Measurements from ENCODE around the gene TMC3. TPM values are rescaled to one million over a fixed set of nuclear protein-coding genes. Genes with fewer than 3 reads are reported as not detected.

The TMC3 gene
- total and polyA plus RNA-seq, 2 of the 13 experiments (the other 11 are each of a cell fraction or from before 2014, with no cell fraction given) = not detected

GRCh38 chr15:81323944-81324881 lies 49.8 kb downstream of the TMC3 start, which contains the start of gene STARD5 (continued):
- TF ChIP-seq ADNP (CRISPR knock-in tag; IDR thresholded peaks at IDR 0.05) (no peak), HNF4A (CRISPR knock-in tag; IDR thresholded peaks at IDR 0.05) (peak; percentile 58; the same call in 1 of the 2 replicates), ZNF740 (CRISPR knock-in tag; IDR thresholded peaks at IDR 0.05) (no peak), ZNF772 (CRISPR knock-in tag; IDR thresholded peaks at IDR 0.05) (no peak), MTA3 (CRISPR knock-in tag; IDR thresholded peaks at IDR 0.05) (no peak), POLR2G (IDR thresholded peaks at IDR 0.05; ENCODE audit: low read depth, low read length) (peak; percentile 82), ZNF878 (CRISPR knock-in tag; IDR thresholded peaks at IDR 0.05) (no peak), KAT8 (CRISPR knock-in tag; IDR thresholded peaks at IDR 0.05) (no peak), ZNF292 (CRISPR knock-in tag; IDR thresholded peaks at IDR 0.05; ENCODE audit: borderline replicate concordance, low read depth) (no peak), ARID2 (CRISPR knock-in tag; IDR thresholded peaks at IDR 0.05; ENCODE audit: borderline replicate concordance) (peak; percentile 36; the same call in 1 of the 2 replicates), ZFP37 (CRISPR knock-in tag; IDR thresholded peaks at IDR 0.05; ENCODE audit: borderline replicate concordance) (no peak), THYN1 (CRISPR knock-in tag; IDR thresholded peaks at IDR 0.05; ENCODE audit: borderline replicate concordance, low read depth) (no peak)
- TF ChIP-seq, protein P1, sequence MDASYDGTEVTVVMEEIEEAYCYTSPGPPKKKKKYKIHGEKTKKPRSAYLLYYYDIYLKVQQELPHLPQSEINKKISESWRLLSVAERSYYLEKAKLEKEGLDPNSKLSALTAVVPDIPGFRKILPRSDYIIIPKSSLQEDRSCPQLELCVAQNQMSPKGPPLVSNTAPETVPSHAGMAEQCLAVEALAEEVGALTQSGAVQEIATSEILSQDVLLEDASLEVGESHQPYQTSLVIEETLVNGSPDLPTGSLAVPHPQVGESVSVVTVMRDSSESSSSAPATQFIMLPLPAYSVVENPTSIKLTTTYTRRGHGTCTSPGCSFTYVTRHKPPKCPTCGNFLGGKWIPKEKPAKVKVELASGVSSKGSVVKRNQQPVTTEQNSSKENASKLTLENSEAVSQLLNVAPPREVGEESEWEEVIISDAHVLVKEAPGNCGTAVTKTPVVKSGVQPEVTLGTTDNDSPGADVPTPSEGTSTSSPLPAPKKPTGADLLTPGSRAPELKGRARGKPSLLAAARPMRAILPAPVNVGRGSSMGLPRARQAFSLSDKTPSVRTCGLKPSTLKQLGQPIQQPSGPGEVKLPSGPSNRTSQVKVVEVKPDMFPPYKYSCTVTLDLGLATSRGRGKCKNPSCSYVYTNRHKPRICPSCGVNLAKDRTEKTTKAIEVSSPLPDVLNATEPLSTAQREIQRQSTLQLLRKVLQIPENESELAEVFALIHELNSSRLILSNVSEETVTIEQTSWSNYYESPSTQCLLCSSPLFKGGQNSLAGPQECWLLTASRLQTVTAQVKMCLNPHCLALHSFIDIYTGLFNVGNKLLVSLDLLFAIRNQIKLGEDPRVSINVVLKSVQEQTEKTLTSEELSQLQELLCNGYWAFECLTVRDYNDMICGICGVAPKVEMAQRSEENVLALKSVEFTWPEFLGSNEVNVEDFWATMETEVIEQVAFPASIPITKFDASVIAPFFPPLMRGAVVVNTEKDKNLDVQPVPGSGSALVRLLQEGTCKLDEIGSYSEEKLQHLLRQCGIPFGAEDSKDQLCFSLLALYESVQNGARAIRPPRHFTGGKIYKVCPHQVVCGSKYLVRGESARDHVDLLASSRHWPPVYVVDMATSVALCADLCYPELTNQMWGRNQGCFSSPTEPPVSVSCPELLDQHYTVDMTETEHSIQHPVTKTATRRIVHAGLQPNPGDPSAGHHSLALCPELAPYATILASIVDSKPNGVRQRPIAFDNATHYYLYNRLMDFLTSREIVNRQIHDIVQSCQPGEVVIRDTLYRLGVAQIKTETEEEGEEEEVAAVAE (CRISPR knock-in tag; IDR thresholded peaks at IDR 0.05; ENCODE audit: borderline replicate concordance) = no peak
- TF ChIP-seq, protein P2, sequence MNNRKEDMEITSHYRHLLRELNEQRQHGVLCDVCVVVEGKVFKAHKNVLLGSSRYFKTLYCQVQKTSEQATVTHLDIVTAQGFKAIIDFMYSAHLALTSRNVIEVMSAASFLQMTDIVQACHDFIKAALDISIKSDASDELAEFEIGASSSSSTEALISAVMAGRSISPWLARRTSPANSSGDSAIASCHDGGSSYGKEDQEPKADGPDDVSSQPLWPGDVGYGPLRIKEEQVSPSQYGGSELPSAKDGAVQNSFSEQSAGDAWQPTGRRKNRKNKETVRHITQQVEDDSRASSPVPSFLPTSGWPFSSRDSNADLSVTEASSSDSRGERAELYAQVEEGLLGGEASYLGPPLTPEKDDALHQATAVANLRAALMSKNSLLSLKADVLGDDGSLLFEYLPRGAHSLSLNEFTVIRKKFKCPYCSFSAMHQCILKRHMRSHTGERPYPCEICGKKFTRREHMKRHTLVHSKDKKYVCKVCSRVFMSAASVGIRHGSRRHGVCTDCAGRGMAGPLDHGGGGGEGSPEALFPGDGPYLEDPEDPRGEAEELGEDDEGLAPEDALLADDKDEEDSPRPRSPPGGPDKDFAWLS (CRISPR knock-in tag; IDR thresholded peaks at IDR 0.05; ENCODE audit: borderline replicate concordance) = no peak
- TF ChIP-seq, protein P3, sequence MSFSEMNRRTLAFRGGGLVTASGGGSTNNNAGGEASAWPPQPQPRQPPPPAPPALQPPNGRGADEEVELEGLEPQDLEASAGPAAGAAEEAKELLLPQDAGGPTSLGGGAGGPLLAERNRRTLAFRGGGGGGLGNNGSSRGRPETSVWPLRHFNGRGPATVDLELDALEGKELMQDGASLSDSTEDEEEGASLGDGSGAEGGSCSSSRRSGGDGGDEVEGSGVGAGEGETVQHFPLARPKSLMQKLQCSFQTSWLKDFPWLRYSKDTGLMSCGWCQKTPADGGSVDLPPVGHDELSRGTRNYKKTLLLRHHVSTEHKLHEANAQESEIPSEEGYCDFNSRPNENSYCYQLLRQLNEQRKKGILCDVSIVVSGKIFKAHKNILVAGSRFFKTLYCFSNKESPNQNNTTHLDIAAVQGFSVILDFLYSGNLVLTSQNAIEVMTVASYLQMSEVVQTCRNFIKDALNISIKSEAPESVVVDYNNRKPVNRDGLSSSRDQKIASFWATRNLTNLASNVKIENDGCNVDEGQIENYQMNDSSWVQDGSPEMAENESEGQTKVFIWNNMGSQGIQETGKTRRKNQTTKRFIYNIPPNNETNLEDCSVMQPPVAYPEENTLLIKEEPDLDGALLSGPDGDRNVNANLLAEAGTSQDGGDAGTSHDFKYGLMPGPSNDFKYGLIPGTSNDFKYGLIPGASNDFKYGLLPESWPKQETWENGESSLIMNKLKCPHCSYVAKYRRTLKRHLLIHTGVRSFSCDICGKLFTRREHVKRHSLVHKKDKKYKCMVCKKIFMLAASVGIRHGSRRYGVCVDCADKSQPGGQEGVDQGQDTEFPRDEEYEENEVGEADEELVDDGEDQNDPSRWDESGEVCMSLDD (CRISPR knock-in tag; IDR thresholded peaks at IDR 0.05; ENCODE audit: borderline replicate concordance) = no peak
- TF ChIP-seq, protein P4, sequence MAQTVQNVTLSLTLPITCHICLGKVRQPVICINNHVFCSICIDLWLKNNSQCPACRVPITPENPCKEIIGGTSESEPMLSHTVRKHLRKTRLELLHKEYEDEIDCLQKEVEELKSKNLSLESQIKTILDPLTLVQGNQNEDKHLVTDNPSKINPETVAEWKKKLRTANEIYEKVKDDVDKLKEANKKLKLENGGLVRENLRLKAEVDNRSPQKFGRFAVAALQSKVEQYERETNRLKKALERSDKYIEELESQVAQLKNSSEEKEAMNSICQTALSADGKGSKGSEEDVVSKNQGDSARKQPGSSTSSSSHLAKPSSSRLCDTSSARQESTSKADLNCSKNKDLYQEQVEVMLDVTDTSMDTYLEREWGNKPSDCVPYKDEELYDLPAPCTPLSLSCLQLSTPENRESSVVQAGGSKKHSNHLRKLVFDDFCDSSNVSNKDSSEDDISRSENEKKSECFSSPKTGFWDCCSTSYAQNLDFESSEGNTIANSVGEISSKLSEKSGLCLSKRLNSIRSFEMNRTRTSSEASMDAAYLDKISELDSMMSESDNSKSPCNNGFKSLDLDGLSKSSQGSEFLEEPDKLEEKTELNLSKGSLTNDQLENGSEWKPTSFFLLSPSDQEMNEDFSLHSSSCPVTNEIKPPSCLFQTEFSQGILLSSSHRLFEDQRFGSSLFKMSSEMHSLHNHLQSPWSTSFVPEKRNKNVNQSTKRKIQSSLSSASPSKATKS (CRISPR knock-in tag; IDR thresholded peaks at IDR 0.05) = no peak

Data from HepG2 (cell line).